ENCODE measurements around the gene COG5.
"Not testable (repeated sequence)": the region's sequence is repeated elsewhere in the genome, so short reads cannot be mapped to it uniquely, and the experiment has no call there.

COG5 gene

DNA sequence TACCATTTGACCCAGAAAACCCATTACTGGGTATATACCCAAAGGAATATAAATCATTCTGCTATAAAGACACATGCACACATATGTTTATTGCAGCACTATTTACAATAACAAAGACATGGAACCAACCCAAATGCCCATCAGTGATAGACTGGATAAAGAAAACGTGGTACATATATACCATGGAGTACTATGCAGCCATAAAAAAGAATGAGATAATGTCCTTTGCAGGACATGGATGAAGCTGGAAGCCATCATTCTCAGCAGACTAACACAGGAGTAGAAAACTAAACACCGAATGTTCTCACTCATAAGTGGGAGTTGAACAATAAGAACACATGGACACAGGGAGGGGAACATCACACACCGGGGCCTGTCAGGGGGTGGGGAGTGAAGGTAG, 408.0 kb downstream of the COG5 start:
- DNase-seq (ENCODE audit: low read depth), result not testable (repeated sequence)

DNA sequence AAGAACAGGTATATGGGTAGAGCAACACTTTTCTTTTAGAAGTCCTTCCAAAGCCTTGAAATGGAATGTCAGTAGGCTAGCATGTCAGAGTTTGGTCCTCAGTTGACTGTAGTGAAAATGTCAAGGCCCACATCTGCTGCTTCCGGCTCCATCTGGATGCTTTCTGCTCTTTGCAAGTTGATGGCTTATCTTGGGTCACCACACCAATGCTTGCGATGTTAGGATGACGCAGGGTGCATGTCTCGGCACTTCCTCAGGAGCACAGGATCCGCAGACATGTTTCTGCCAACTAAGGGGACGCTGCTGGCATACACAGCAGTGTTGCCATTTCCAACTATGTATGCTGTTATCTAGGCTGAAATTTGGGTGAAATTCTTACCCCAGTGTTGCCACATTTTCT, 408.9 kb downstream of the COG5 start:
- no peak for DNase-seq (ENCODE audit: low read depth)

DNA sequence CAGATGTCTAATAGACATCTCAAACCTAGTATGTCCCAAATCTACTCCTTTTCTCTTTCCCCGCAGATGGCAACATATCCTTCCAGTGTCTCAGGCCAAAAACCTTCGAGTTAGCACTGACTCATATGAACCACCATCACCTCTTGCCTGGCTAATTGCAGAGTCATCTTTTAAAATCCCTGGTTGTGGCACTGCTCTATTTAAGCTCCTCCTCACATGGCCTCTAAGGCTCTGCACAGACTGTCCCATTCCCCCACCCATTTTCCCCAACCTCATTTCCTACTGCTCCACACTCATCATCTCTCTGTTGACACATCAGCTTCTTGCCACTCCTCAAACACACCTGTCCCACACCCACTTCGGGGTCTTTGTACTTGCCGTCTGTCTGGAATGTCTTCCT, 411.7 kb downstream of the COG5 start:
- DNase-seq (ENCODE audit: low read depth), result no peak

Measured in stimulated activated CD8-positive, alpha-beta memory T cell treated with anti-CD3 and anti-CD28 coated beads, Interleukin-15, amount 100 ng/mL, for 1 hour (primary cell).